ENCODE results near the gene SGSH. TPM values are rescaled to one million over a fixed set of nuclear protein-coding genes. Genes with fewer than 3 reads are reported as not detected.
A peak's percentile ranks its signal among the peaks of the same experiment; 100 is the strongest.

Gene SGSH
- total RNA-seq, 2 donors from 2014 or later = 18.0 to 23.0 TPM

DNA sequence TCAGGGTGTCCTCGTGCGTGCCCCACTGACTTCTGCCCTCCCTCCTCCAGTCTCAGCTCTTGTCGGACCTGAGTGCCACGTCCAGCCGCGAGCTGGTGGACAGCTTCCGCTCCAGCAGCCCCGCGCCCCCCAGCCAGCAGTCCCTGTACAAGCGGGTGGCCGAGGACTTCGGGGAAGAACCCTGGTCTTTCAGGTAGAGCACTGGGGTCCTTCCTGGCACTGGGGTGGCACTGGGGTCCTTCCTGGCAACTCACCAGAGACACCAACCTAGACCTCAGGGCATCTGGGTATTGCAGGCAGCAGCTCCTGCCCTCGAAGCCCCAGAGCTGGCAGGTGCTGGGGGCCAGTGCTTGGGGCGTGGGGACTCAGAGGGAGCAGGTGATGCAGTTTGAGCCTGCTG, 25.0 kb downstream of the SGSH start:
- ATAC-seq = no peak
- intact Hi-C loops (cut with DNase I) = no loop called here
- no peak for DNase-seq

DNA sequence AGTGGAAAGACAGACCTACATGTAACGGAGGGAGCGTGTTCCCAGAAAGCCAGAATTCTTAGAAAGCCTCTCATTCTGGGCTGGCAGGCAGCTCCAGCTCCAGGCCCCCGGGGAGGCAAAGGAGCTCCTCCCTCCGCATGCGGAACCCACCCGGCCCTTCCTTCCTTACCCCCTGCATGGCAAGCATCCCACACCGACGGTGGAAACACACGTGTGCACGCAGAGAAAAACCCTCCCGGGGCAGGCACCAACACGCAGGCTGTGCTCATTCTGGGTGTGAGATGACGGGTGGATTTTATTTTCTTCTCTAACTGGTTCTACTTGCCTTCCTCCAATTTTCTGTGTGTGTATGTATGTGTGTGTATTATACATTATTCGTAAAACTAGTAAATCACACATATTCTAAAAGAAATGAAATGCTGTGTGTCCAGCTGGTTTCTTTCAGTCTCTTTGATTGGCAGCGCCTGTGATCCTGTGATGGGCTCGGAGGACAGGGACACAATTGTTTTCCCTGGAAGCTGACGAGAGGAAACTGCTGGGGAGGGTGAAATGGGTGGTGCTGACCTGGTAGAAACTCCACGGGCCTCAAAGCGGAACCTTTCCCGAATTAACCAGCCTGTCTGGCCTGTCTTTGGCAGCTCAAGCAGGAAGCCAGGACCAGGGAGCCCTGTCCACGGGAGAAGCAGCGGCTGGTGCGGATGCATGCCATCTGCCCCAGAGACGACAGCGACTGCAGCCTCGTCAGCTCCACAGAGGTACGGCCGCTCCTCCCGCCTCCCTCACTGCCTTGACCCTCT, 28.1 kb downstream of the SGSH start:
- no peak for DNase-seq
- peak in 1 of 2 donors; percentile 37 for ATAC-seq
- intact Hi-C loops (cut with DNase I) = no loop called here

DNA sequence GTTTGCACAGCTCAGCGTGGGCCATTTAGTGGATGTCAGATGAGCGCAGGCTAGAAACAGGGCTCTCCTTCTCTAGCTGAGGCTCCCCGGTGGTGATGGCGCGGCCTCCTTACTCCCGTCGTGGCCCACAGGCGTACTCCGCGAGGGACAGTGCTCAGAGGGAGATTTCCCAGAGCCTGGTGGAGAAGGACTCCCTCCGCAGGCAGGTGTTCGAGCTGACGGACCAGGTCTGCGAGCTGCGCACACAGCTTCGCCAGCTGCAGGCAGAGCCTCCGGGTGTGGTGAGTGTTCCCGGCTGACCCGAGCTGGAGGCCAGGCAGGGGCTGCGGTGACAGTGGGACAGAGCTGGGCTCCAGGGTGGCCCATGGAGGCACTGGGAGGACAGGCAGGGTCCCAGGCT, 28.9 kb downstream of the SGSH start:
- DNase-seq (no peak), ATAC-seq (no peak)
- intact Hi-C loops (cut with DNase I) = no loop called here

DNA sequence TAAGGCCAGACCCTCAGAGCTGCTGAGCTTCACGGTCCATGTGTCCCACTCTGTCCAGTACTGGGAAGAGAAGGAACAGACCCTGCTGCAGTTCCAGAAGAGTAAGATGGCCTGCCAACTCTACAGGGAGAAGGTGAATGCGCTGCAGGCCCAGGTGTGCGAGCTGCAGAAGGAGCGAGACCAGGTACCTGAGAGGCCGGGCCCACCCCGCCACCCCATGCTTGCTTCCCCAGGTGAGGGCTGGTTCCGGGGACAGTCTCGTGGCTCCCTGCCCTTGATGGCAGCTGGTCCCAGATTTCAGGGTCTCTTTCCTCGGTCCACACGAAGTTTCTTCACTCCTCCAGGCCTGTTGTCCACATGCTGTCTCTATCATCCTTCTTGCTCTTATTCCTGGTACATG, 29.4 kb downstream of the SGSH start:
- no peak for DNase-seq
- ATAC-seq = no peak
- intact Hi-C loops (cut with DNase I) = no loop called here

DNA sequence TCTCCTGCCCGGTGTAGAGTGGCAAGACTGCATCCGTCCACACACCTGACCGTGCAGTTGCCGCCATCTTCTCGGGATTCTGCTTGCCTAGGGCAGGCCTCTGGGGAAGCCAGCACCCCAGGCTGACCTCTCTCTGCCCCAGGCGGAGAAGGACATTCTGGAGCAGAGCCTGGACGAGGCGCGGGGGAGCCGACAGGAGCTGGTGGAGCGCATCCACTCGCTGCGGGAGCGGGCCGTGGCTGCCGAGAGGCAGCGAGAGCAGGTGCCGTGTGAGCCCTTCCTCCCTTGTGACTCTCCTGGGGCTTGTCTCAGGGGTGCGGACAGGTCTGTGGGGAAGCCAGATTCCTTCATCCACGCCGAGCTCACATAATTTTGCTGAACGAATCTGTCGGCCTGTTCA, 30.5 kb downstream of the SGSH start:
- intact Hi-C loops (cut with DNase I) = no loop called here
- ATAC-seq (no peak), DNase-seq (no peak)

DNA sequence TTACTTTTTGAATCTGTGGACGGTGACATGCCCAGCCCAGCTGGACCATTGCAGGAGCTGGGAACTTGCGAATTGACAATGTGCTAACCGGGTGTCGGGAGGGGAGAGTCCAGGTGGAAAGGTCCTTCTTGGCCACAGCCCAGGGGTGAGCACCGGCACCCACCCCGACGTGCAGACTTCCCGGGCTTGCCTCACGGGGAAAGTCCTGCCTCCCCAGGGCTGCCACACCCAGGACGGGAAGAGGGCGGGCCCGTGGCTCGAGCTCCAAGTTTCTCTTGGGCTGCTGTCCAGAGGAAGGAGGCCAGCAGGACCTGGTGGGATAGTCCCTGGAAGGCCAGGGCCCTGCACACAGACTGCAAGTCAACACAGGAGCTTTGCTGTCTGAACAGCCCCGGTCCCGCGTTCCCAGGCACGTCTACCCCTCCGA, 32.6 kb downstream of the SGSH start:
- DNase-seq (peak; percentile 76), ATAC-seq (peak; percentile 69 to 80)
- intact Hi-C loops (cut with DNase I) = no loop called here

DNA sequence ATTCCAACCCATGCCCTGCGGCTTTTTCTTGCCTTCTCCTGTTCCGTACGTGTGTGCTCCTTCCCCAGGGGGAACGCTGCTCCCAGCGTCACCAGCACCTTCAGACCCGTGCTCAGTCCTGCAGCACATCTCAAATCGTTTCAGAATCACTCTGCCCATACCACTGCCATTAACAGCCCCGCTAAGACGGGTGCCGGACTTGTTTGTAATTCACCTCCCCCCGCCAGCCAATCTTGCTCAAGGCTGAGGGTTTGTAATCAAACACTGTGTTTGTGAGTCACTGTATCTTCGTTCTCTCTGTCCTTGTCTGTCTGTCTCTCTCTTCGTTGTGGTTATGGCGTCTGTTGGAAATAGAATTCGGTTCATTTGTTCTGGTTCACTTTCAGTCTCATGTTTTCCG, 33.0 kb downstream of the SGSH start:
- ATAC-seq = peak in 1 of 2 donors; percentile 28
- intact Hi-C loops (cut with DNase I) = no loop called here

DNA sequence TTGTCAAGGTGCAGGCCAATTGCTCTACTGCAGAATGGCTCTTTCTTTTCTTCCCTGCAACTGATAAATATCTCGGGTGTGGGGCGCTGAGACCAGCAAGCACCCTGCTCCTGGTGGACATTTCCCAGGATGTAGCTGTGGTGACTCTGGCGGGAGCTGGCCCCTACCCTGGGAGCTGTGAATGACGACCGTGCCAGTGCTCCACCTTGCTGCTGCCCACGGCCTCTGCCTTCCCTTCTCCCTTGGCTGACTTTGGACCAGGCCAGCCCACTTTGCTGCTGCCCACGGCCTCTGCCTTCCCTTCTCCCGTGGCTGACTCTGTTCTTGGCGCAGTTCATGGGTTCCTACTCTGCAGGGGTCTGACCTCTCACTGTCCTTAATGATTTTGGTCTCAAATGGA, 34.2 kb downstream of the SGSH start:
- intact Hi-C loops (cut with DNase I) = no loop called here
- ATAC-seq (no peak), DNase-seq (no peak)

More for the DNA sequence above, 33.0 kb downstream of the SGSH start:
- DNase-seq = no peak

DNA sequence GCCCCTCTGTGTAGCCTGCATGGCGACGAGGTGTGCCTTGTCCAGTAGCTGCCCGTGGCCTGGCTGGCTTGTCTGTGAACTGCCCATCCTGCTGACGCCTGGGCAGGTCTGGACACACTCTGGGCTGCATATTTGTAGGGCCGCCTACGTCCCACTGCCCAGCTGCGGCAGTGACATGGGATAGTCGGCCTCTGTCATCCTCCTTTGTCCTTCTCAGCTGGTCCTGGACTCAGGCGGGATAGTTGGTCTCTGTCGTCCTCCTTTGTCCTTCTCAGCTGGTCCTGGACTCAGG, 35.8 kb downstream of the SGSH start:
- ATAC-seq (no peak), DNase-seq (no peak)
- intact Hi-C loops (cut with DNase I) = no loop called here

DNA sequence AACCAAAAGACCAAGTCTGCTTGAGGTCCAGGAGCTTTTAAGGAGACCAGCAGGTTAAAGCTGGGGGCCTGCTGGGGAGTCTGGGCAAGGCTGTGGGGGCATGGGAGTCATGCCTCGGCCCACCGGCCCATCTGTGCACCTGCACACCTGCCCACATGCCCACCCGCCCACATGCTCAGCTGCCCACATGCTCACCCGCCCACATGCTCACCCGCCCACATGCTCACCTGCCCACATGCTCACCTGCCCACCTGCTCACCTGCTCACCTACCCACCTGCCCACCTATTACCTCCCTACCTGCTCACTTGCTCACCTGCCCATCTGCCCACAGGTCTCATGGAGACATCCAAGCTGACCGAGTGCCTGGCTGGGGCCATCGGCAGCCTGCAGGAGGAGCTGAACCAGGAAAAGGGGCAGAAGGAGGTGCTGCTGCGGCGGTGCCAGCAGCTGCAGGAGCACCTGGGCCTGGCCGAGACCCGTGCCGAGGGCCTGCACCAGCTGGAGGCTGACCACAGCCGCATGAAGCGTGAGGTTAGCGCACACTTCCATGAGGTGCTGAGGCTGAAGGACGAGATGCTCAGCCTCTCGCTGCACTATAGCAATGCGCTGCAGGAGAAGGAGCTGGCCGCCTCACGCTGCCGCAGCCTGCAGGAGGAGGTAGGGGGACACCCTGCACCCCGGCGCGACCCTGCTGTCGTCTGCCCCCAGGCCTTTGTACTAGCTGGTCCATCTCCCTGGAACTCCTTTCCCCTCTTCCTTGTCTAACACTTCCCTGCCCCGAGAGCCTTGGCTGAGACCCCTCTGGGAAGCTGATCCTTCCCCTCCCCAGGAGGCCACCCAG, 36.3 kb downstream of the SGSH start:
- intact Hi-C loops (cut with DNase I) = no loop called here
- no peak for ATAC-seq
- DNase-seq = no peak

DNA sequence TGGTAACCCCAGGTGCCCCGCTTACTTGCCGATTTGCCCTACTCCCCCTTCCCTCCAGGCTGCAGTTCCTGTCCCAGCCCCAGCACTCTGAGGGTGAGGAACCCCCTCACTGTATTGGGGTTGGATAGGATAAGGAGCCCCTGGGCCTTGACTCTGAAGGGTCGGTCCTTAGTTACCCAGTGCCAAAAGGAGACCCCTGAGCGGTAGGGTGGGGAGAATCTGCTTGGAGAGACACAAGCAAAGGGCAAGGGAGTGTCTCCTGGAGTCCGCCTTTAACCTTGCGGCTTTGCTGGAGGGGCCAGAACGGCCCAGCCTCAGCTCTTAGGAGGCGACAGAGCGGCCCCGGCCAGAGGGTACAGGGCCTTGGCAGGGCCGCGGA, 37.3 kb downstream of the SGSH start:
- ATAC-seq (no peak), DNase-seq (no peak)
- intact Hi-C loops (cut with DNase I) = no loop called here

DNA sequence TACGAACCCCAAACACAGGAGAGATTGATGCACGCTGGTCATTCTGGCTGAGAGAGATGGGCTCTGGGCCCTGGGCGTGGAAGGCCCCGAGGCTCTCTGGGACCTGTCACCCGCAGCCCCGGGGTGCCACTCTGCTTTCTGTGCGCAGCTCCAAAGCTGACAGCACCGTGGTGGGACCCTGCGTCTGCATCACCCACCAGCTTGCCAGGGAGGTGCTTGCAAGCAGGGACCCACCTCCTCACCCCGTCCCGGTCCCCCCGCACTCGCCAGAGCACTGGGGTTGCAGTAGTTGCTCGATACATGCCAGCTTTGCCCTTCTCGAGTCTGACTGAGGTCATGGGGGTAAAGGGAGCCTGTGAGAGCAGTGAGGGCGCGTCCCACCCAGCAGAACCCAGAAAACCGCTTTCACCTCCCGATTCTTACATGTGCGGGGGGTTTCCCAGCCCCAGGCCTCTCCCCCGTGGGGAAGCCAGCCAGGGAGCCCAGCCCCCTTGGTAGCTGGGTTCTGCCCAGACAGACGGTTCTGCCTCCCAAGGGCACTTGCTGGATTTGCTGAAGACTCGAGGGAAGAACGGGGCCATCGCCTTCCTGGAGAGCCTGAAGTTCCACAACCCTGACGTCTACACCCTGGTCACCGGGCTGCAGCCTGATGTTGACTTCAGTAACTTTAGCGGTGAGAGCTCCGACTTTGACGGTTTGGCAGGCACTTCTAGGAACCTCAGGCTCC, 37.9 kb downstream of the SGSH start:
- no peak for DNase-seq
- intact Hi-C loops (cut with DNase I) = no loop called here
- no peak for ATAC-seq

DNA sequence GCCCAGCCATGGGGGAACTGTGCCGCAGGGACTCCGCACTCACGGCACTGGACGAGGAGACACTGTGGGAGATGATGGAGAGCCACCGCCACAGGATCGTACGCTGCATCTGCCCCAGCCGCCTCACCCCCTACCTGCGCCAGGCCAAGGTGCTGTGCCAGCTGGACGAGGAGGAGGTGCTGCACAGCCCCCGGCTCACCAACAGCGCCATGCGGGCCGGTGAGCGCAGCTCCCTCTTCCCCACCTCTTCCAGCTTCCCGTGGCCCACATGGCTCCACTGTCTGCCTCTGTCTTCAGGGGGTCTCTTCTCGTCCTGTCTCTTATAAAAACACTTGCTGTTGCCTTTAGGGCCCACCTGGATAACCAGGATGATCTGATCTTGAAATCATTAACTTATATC, 38.7 kb downstream of the SGSH start:
- intact Hi-C loops (cut with DNase I) = no loop called here
- DNase-seq (no peak), ATAC-seq (no peak)

DNA sequence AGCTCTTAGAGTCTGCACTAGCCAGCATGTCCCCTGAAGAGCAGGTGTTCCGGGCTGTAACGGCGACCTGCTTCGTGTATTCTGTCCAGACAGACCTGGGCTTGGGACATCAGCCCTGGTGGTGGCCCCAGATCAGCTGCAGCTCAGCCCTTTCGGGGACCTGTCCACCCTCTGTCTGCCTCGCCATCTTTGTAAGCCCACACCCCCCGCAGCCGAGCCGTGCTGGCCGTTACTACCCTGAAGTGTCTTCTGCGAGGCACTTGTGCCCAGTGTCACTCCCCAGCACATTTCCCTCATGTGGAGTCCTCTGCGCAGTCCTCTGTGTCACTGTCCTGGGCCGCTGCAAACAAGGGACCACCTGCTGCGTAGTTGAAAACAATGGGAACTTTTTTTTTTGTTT, 39.9 kb downstream of the SGSH start:
- intact Hi-C loops (cut with DNase I) = no loop called here
- ATAC-seq (no peak), DNase-seq (no peak)

DNA sequence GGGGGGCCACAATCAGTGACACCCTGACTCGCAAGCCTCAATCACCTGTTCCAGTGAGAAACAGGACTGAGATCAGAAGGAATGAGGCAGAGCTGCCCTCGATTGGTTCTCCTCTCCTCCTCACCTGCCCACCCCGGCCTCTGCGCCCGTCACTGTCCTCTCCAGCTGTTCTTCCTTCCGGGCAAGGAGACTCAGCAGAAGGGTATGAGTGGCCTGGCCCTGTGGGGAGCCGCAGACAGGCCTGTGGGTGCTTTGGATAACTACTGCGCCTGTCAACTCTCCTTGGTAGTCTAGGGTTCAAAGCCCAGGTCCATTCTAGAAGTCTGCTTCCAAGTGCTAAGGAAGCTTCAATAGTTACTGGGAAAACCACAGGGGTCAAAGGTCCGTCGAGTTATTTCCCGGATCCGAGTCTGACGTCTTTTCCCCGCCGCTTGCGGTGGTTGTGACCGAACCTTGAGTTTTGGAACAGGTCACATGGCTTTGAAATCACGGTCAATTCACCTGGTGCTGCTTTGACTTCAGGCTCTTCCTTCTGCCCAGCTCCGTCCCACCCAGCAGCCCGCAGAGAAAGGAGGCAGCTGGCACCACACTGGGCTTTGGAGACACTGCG, 42.0 kb downstream of the SGSH start:
- intact Hi-C loops (cut with DNase I) = no loop called here
- ATAC-seq = no peak
- no peak for DNase-seq

DNA sequence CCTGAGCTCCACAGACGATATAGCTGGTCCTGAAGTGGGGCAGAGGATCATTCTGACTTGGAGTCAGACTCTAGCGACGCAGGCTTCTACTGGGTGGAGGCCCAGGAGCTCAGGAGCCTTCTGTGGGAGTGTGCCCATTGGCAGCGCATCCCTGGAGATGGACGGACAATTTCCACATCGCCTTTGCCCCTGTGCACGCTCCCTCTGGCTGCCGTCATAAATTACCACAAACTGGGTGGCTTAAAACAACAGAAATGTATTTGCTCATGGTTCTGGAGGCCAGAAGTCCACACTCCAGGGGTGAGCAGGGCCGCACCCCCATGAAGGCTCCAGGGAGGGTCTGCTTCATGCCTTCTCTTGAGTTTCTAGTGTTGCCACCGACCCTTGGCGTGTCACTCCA, 43.4 kb downstream of the SGSH start:
- ATAC-seq (no peak), DNase-seq (no peak)
- intact Hi-C loops (cut with DNase I) = no loop called here

DNA sequence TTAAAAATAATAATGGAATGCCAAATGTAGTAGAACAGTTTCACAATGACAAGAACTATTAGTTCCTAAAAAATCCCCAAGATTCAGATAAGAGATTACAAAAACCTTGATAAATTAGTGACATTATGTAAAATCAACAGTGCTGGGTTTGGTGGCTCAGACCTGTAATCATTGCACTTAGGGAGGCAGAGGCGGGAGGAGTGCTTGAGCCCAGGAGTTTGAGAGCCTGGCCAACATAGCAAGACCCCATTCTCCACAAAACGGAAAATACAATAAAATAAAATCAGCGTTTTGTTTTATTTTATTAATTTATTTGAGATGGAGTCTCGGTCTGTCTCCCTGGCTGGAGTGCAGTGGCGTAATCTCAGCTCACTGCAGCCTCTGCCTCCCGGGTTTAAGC, 46.2 kb downstream of the SGSH start:
- intact Hi-C loops (cut with DNase I) = no loop called here
- DNase-seq (no peak), ATAC-seq (no peak)

DNA sequence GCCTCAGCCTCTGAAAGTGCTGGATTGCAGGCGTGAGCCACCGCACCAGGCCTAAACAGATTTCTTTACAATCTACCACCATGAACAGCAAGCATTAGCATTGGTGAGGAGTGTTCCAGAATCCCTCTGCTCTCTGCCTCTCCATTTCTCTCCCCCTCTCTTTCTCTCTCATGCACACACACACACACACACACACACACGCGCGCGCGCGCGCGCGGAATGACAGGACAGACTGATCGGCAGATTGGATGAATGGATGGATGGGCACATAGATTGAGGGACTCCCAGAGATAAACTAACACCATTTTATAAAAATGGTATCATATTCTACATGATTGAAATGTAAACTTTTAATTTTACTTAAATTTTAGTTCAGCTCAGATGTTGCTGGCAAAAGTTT, 47.0 kb downstream of the SGSH start:
- DNase-seq = no peak
- intact Hi-C loops (cut with DNase I) = no loop called here
- no peak for ATAC-seq

DNA sequence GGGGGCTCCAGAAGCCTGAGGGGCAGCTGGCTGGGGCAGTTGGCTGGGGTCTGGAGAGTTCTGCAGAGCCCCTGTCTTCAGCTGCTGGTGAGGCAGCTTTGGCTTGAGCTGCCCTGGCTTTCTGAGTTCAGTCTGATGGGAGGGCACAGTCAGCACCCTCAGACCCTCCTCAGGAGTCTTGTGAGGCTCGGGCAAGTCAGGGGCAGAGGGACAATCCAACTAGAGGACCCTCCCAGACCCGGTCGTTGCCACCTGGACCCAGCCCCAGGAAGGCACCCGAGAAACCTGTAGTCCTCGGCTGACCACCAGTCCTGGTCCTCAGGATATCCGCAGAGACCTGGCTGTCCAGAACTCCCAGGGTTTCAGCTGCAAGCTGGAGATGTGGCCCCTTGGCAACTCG, 48.5 kb downstream of the SGSH start:
- intact Hi-C loops (cut with DNase I) = no loop called here
- DNase-seq (no peak), ATAC-seq (no peak)

Data from left cardiac atrium (tissue), 4 donors.